ENCODE measurements around the gene ZNF367. TPM values are rescaled to one million over a fixed set of nuclear protein-coding genes. Genes with fewer than 3 reads are reported as not detected.

ZNF367 gene
- total and polyA plus RNA-seq, 4 donors: 0.36 to 18.1 (median 2.0) TPM

DNA sequence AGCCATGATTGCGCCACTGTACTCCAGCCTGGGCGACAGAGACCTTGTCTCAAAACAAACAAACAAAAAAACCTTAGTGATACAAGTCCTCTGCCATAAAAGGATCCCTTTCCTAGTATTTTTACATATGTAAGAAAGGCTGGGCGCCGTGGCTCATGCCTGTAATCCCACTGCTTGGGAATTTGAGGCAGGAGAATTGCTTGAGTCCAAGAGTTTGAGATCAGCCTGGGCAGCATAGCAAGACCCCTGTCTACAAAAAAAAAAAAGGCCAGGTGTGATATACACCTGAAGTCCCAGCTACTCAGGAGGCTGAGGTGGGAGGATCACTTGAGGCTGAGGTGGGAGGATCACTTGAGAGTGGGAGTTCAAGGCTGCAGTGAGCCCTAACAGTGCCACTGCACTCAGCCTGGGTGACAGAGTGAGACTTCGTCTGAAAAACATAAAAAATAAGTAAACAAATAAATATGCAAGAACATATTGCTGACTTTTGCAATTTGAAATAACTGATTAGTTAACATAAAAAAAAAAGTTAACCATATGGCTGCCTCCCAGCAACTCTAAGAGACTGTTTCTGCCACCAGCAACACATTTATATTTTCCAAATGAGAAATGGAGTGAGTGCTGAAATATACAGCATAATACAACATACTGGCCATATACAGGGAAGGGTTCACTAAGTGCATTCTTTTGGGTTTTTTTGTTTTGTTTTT is 6.9 kb downstream of the ZNF367 start:
- WGBS: 81% methylated on average over 5 of the region's 5 CpGs
- no peak overlapping the region for H3K27ac ChIP-seq (ENCODE audit: low read depth in 1 of 2, low read length in 2 of 2)

More for the DNA sequence above, 6.9 kb downstream of the ZNF367 start:
- no peaks in the 10 kb centered on the region for H3K36me3 ChIP-seq (ENCODE audit: control insufficient read depth in 4 of 4, insufficient read depth in 3 of 4, low read depth in 1 of 4, low read length in 3 of 4)
- no peaks in the 10 kb centered on the region for H3K9me3 ChIP-seq (ENCODE audit: control insufficient read depth in 4 of 4, low read length in 3 of 4)
- peaks cover 0 to under 1% (median under 1%) of the 10 kb centered on the region in 4 donors for H3K4me1 ChIP-seq (ENCODE audit: control insufficient read depth in 4 of 4, insufficient read depth in 4 of 4, low read length in 3 of 4)
- TF ChIP-seq, protein P1, sequence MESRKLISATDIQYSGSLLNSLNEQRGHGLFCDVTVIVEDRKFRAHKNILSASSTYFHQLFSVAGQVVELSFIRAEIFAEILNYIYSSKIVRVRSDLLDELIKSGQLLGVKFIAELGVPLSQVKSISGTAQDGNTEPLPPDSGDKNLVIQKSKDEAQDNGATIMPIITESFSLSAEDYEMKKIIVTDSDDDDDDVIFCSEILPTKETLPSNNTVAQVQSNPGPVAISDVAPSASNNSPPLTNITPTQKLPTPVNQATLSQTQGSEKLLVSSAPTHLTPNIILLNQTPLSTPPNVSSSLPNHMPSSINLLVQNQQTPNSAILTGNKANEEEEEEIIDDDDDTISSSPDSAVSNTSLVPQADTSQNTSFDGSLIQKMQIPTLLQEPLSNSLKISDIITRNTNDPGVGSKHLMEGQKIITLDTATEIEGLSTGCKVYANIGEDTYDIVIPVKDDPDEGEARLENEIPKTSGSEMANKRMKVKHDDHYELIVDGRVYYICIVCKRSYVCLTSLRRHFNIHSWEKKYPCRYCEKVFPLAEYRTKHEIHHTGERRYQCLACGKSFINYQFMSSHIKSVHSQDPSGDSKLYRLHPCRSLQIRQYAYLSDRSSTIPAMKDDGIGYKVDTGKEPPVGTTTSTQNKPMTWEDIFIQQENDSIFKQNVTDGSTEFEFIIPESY (IDR thresholded peaks at IDR 0.05): no peak
- TF ChIP-seq REST (IDR thresholded peaks at IDR 0.05): no peak
- TF ChIP-seq MAX (IDR thresholded peaks at IDR 0.05): no peak
- no peak for TF ChIP-seq EGR1 (IDR thresholded peaks at IDR 0.05; ENCODE audit: low read depth in 2 of 2)
- TF ChIP-seq RAD21 (IDR thresholded peaks at IDR 0.05): no peak
- TF ChIP-seq RXRA (IDR thresholded peaks at IDR 0.05): no peak
- no peak for TF ChIP-seq HNF4G (IDR thresholded peaks at IDR 0.05)
- no peak for TF ChIP-seq GABPA (IDR thresholded peaks at IDR 0.05 in 1 of 2, conservative IDR thresholded peaks at IDR 0.05 in 1 of 2)
- TF ChIP-seq YY1 (IDR thresholded peaks at IDR 0.05): no peak
- TF ChIP-seq TAF1 (conservative IDR thresholded peaks at IDR 0.05): no peak
- TF ChIP-seq FOXA2 (IDR thresholded peaks at IDR 0.05): no peak
- TF ChIP-seq SP1 (IDR thresholded peaks at IDR 0.05): no peak
- no peak for TF ChIP-seq JUND (IDR thresholded peaks at IDR 0.05)
- no peak for TF ChIP-seq HNF4A (conservative IDR thresholded peaks at IDR 0.05)
- TF ChIP-seq, protein P2, sequence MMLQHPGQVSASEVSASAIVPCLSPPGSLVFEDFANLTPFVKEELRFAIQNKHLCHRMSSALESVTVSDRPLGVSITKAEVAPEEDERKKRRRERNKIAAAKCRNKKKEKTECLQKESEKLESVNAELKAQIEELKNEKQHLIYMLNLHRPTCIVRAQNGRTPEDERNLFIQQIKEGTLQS (IDR thresholded peaks at IDR 0.05): no peak
- no peak for TF ChIP-seq NR2F2 (IDR thresholded peaks at IDR 0.05)
- TF ChIP-seq, protein P3, sequence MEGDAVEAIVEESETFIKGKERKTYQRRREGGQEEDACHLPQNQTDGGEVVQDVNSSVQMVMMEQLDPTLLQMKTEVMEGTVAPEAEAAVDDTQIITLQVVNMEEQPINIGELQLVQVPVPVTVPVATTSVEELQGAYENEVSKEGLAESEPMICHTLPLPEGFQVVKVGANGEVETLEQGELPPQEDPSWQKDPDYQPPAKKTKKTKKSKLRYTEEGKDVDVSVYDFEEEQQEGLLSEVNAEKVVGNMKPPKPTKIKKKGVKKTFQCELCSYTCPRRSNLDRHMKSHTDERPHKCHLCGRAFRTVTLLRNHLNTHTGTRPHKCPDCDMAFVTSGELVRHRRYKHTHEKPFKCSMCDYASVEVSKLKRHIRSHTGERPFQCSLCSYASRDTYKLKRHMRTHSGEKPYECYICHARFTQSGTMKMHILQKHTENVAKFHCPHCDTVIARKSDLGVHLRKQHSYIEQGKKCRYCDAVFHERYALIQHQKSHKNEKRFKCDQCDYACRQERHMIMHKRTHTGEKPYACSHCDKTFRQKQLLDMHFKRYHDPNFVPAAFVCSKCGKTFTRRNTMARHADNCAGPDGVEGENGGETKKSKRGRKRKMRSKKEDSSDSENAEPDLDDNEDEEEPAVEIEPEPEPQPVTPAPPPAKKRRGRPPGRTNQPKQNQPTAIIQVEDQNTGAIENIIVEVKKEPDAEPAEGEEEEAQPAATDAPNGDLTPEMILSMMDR (IDR thresholded peaks at IDR 0.05; ENCODE audit: low read depth, low read length, missing input control): no peak
- H3K27me3 ChIP-seq (ENCODE audit: control insufficient read depth in 4 of 4, insufficient read depth in 4 of 4, low read length in 3 of 4): no peaks in the 10 kb centered on the region
- H3K9ac ChIP-seq (ENCODE audit: low read depth in 1 of 2, low read length in 2 of 2): no peak overlapping the region
- no peak for DNase-seq (ENCODE audit: low spot score)
- no peak overlapping the region for H3K4me3 ChIP-seq (ENCODE audit: low read depth in 1 of 3, low read length in 3 of 3)
